Stimulated activated CD4-positive, alpha-beta T cell treated with anti-CD3 and anti-CD28 coated beads, TNF-alpha, amount 100 ng/mL, for 48 hours (primary cell): ENCODE data around the gene RNF40.

ENCODE experiments used
- DNase-seq, 3 donors: peaks; one replicate each; pipeline ENCODE4 v3.0.0-alpha.2; 2020; ENCODE audit warnings: low read depth in 3 of 3

RNF40 gene

DNA sequence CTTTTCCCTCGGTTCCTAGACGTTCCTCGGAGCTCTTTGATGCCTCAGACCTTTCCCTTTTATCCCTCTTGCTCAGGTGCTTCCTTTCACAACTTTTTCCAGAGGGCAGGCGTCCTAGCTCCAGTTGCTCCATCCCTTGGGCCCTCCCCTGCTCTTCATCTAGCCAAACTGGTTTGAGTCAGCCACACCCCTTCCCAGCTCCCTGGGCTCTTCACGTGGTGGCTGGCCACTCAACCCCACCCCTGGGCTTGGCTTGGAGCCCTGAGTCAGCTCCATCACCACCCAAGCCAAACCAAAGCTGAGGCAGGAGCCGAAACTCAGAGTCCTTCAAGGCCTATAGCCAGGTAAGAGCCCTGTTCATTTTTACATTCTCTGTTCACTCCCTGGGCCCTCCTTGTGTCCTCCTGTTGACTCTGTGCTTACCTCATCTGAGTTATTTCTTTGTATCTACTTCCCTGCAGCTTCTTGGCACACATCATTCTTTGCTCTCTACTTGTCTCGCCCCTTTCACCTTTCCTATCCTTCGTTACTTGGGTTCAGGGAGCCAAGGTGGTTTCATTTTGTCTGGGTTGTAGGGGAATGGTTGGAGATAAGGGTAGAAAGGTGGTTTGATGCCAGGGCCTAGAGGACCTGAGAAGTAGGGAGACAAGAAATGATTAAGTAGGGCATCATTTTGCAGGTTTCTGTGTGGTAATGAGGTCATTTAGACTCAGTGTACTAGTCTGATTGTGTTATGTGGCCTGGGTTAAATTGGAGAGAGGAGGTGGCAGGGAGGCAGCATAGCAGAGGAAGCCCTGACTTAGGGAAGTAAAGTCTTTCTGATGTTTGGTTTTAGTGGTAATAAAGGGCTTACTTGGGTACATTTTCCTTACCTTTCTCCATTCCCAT lies 21.5 kb upstream of the RNF40 start:
- DNase-seq = no peak

- no peak for DNase-seq
Measured at GRCh38 chr16:30741461-30741914, 20.6 kb upstream of the RNF40 start.

- no peak for DNase-seq
Measured at GRCh38 chr16:30743716-30744115, 18.4 kb upstream of the RNF40 start.

DNA sequence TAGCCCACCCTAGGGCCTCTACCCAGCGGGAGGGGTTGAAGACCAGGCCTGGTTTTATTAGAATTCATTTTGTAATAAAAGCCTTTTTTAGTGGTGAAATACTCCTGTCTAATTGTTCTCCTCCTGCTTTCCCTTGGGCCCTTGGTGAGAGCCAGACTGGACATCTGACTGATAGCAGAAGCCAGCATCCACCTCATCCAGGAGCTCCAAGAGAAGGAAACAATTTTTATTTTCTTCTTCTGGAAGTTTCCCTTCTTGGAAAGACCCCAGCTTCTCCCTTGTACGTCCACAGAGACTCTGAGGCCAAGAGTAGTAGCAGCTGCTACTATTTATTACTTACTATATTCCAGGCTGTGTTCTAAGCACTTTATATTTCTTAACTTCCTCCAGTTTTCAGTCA lies 17.9 kb upstream of the RNF40 start:
- no peak for DNase-seq

GRCh38 chr16:30745082-30745481 lies 17.0 kb upstream of the RNF40 start:
- DNase-seq = no peak

DNA sequence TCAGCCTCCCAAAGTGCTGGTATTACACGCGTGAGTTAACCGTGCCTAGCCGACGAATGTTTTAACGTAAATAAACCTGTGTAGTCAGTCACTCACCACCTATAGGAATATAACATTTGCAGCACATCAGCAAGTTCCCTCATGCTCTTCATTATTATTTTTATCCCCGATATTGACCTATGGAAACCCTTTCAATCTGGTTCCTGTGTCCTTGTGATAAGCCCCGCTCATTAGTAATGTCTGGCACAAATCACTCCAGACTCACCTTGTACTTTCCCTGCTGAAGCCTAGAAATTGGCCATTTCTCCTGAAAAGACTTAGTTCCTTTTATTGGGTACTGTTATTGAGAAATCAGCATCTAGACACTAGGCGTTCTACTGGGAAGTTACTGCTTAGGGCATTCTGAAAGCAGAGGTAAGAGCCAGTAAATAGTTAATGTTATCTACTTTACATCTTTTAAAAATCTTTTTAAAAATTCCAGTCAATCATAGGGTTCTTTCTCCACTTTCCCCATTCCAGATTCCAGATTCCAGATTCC lies 15.4 kb upstream of the RNF40 start:
- DNase-seq = no peak

- no peak for DNase-seq
Measured at GRCh38 chr16:30747331-30747730, 14.8 kb upstream of the RNF40 start.

DNA sequence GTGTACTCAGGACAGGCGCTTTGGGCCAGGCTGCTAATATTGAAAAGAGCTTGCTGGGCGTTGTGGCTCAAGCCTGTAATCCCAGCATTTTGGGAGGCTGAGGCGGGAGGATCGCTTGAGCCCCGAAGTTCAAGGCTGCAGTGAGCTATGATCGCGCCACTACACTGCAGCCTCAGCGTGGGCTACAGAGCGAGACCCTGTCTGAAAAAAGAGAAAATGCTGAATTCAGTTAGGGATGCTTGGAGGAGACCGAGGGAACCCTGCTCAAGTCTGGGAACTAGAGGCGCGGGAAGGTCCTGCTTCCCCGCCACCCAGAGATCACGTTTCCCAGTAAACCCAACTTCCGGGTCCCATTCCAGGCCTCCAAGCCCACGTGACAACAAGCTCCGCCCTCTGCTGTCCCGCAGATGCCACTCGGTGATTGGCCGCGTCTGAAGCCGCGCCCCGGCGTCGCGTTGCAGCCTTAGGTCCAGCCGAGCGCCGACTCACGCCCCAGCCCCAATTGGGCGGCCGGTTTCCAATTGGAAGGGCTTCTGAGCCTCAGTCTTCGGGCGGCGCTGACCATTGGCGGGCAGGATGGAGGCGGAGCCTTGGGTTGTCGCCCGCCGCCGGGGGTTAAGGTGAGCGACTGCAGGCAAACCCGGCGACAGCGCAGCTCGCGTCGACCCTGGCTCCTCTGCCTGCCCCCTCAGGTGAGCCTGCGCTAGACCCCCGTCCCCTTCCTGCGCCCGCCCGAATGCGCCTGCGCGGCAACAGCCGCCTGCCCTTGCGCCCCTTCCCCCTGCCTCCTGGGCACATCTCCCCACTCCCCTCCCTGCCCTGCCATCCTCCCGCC lies 14.1 kb upstream of the RNF40 start, which contains the start of gene PHKG2:
Gene PHKG2, plus strand, starts transcription at position 627 of the 835 bp plus-strand sequence. CDS start 396 bp downstream, outside the sequence.
- peak; percentile 95 to 96 (median 95) for DNase-seq

DNA sequence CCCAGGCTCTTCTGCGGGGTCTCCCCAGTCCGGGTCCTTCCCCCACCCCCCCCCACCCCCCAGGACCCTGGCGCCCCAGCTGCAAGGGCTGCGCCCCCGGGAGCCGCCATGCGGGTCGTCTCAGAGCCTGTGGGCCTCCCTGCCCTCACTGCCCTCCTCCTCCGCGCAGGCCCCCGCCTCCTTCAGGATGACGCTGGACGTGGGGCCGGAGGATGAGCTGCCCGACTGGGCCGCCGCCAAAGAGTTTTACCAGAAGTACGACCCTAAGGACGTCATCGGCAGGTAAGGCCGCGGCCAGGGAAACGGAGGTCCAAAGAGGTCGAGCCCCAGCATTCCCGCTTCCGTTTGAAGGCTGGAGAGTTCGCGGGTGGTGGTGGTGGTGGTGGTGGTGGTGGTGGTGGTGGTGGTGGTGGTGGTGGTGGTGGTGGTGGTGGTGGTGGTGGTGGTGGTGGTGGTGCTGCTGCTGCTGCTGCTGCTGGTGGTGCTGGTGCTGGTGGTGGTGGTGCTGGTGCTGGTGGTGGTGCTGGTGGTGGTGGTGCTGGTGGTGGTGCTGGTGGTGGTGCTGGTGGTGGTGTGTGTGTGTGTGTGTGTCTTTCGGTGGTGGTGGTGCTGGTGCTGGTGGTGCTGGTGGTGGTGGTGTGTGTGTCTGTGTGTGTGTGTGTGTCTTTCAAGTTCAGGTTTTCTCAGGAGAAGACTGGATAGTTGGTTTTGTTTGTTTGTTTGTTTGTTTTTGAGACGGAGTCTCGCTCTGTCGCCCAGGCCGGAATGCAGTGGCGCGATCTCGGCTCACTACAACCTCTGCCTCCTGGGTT lies 13.3 kb upstream of the RNF40 start:
- no peak for DNase-seq

- no peak for DNase-seq
Measured at GRCh38 chr16:30750201-30750600, 11.9 kb upstream of the RNF40 start.

DNA sequence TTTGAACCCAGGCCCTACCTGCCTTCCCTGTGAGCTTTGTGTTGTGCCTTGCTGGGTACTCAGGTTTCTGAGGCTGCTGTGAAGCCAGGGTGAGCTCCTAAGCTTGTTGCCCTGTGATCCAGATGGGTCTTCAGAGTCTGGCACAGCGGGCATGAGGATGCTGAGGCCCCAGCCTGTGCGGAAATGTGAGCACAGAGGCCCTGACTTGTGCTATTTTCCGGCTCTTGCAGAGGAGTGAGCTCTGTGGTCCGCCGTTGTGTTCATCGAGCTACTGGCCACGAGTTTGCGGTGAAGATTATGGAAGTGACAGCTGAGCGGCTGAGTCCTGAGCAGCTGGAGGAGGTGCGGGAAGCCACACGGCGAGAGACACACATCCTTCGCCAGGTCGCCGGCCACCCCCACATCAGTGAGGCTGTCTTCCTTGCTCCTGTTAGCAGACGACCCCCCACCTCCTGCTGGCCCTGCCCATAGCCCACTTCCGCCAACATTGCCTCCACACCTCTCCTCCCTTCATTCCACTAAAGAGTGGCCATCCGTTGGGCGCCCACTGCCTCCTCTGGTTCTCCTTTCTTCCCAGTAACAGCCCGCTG lies 11.2 kb upstream of the RNF40 start:
- DNase-seq = no peak

- no peak for DNase-seq
Measured at GRCh38 chr16:30753596-30753995, 8.5 kb upstream of the RNF40 start.

DNA sequence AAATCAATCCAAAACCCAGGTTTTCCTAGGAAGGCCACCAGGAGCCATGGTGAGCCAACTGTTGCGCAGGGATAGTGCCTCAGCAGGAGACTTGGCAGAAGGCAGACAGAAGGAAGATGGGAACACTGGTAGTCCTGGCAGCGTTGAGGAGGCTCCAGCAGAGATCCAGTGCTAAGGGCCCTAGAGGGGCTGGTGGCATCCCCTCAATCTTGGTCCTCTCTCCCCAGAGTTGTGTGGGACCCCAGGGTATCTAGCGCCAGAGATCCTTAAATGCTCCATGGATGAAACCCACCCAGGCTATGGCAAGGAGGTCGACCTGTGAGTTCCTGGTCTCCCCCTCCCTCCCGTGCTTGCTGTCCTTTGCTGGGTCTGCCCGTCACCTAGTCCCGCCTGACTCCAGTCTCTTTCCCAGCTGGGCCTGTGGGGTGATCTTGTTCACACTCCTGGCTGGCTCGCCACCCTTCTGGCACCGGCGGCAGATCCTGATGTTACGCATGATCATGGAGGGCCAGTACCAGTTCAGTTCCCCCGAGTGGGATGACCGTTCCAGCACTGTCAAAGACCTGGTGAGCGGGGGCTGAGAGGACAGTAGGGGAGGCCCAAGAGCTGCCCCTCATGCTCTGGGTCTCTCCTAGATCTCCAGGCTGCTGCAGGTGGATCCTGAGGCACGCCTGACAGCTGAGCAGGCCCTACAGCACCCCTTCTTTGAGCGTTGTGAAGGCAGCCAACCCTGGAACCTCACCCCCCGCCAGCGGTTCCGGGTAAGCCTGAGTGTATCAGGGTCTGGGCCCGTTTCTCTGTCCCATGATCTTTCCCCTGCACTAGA lies 6.0 kb upstream of the RNF40 start:
- DNase-seq = no peak

DNA sequence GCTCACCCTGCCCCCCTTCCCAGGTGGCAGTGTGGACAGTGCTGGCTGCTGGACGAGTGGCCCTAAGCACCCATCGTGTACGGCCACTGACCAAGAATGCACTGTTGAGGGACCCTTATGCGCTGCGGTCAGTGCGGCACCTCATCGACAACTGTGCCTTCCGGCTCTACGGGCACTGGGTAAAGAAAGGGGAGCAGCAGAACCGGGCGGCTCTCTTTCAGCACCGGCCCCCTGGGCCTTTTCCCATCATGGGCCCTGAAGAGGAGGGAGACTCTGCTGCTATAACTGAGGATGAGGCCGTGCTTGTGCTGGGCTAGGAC lies 5.4 kb upstream of the RNF40 start:
- DNase-seq = no peak

DNA sequence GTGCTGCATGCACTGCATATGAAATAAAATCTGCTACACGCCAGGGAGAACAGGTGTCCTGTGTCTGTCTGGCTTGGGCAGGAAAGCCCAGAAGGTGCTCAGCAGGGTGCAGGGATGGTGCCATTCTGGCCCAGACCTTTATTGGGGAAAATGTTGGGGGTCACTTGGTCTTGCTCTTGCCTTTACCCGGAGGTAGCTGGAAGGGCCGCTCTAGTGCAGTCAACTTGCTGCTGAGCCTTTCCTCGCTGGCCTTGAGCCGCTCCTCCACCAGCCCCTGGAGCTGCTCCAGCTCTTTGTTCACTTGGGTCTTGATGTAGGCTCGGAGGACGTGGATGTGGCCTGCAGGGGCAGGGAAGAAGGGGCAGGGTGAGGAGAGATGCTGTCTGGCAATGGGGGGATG lies 4.8 kb upstream of the RNF40 start:
- DNase-seq = no peak

- DNase-seq = no peak
Measured at GRCh38 chr16:30758988-30759491, 3.1 kb upstream of the RNF40 start.

DNA sequence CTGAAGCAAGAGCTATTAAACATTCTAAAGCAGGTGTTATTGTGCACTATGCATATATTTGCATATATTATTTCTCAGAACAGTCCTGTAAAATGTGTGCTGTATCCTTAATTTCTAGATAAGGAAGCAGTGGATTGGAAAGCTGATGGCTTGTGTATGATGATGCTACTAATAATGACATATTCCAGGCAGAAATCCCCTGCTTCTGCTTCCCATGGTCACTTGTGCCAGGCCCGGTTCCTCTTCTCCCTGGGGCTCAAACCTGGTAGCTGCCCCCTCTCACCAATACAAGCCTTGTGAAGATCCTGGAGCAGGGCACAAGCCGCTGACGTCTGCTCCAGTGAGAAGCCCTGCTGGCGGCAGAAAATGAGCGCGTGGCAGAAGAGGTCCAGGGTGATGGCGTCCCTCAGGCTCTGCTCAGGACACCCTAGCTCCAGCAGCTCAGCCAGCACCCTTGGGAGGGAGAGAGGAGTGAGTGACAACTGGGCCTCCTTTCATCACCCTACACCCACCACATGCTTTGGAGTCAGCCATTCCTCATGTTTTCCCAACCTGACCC lies 2.0 kb upstream of the RNF40 start:
- DNase-seq = no peak

DNA sequence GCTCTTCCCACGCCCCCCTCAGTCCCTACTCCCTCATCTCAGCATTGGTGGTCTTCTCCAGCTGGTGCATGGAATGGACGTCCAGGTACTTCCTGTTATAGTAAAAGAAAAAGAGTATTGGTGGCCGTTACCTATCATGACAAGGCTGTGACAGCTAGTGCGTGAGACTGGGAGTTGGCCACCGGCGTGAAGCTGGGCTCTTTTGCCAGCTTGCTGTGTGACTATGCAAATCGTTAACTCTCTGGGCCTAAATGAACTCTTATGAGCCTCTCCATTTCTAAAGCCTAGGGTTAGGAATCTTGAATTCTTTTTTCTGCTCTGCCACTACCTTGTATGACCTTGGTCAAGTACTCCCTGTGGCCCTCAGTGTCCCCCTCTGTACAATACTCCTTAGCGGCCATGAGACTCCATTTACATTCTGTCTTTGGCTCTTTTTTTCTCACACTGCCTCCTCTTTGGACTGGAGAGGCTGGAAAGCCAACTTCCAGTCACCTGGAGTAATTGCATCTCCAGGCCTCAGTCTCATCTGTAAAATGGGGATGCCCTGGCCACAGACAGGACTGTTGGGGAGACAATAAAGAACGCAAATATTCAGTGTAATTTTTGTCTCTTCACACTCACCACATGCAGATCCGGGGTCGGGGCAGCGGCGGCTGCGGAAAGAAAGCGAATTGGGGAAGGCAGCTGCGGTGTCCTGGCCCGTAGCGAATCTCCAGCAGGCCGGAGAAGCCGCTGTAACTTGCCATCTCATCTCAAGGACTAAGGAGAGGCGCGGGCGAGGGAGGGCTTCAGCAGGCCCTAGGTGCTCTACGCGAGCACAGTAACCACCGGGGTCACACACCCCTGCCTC lies 1.3 kb upstream of the RNF40 start:
- DNase-seq = no peak

DNA sequence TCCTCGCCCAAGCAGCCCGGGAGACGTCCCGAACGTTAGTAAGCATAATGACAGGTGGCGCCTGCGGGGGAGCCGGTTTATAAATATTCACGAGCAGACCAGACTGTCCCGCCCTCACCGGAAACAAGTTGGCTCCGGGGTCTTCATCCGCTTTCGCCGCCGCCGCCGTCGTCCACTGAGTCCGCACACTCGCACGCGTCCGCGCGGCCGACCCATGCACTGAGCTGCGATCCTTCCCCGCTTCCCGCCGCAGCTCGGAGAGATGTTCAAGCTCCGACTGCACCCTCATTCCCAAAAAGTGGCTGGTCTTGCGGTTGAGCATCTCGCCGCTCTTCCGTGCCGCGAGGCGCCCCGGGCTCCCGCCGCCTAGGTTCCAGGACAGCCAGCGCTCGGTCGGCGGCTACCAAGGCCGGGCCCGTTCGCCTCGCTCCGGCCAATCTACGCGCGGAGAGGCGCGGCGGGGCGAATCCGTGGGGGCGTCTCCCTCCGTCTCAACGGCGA lies 645 bp upstream of the RNF40 start:
- peak in 1 of 3 donors; percentile 31 for DNase-seq
